Calu3 (cell line): Measurements from ENCODE around the gene RIMBP2. TPM values are rescaled to one million over a fixed set of nuclear protein-coding genes. Genes with fewer than 3 reads are reported as not detected.

Experiments
- BruUV-seq: library from RNA; stranded (reverse); fragments of 400-500 nt; replicated peaks from 2 replicates; lab custom pipeline; 2021; lab: Mats Ljungman, UMichigan
- CTCF ChIA-PET: fragments of 300-600 bp; sonication (Branson Sonifier 250); formaldehyde crosslinking; loops from one replicate; lab custom pipeline; 2022; ENCODE audit warnings: antibody characterized with exemption; lab: Charles Lee
- DNase-seq: peaks from one replicate; pipeline ENCODE4 v3.0.0; 2022
- H3K27ac Mint-ChIP-seq: one replicate; pipeline ENCODE4 v1.8.0; 2022; ENCODE audit warnings: mixed read lengths; ENCODE audit not compliant: unreplicated experiment
- H3K27me3 Mint-ChIP-seq: one replicate; pipeline ENCODE4 v1.8.0; 2022; ENCODE audit warnings: mixed read lengths; ENCODE audit not compliant: unreplicated experiment
- H3K36me3 Mint-ChIP-seq: one replicate; pipeline ENCODE4 v1.8.0; 2022; ENCODE audit warnings: mild to moderate bottlenecking, moderate library complexity, mixed read lengths; ENCODE audit not compliant: insufficient read depth, unreplicated experiment
- H3K4me1 Mint-ChIP-seq: one replicate; pipeline ENCODE4 v1.8.0; 2022; ENCODE audit warnings: mild to moderate bottlenecking, low read depth, mixed read lengths; ENCODE audit not compliant: unreplicated experiment
- H3K4me3 Mint-ChIP-seq: one replicate; pipeline ENCODE4 v1.8.0; 2022; ENCODE audit warnings: mild to moderate bottlenecking, low read depth, moderate library complexity, mixed read lengths; ENCODE audit not compliant: unreplicated experiment
- H3K9me3 Mint-ChIP-seq: one replicate; pipeline ENCODE4 v1.8.0; 2022; ENCODE audit warnings: low read depth, mixed read lengths; ENCODE audit not compliant: unreplicated experiment
- CTCF ChIP-seq: fragments of 200-600 bp; IDR thresholded peaks from one replicate; pipeline ENCODE4 v1.8.0; 2022; ENCODE audit warnings: antibody characterized with exemption; ENCODE audit not compliant: unreplicated experiment
- intact Hi-C: fragments of 100-400 bp; cut with micrococcal nuclease; formaldehyde crosslinking; loops from one replicate; pipeline ENCODE4 v1.10.0; 2022; ENCODE audit not compliant: unreplicated experiment
- total RNA-seq: library from RNA; stranded (reverse); gene quantifications from 2 replicates; pipeline ENCODE4 v1.2.3, GENCODE V29; 2022

The RIMBP2 gene
- total RNA-seq, 1 experiment from 2014 or later = 6.1 TPM

GRCh38 chr12:130494736-130495135 lies 221.4 kb downstream of the RIMBP2 start:
- Mint-ChIP-seq H3K27me3 (no peaks in the 10 kb centered on the region), H3K27ac (no peak overlapping the region), H3K4me3 (no peak overlapping the region), H3K4me1 (no peaks in the 10 kb centered on the region), H3K36me3 (no peaks in the 10 kb centered on the region), H3K9me3 (peaks cover 14% of the 10 kb centered on the region)
- BruUV-seq = no TSS peak
- CTCF ChIA-PET = no interaction called here
- no peak for DNase-seq
- intact Hi-C loops = no loop called here
- TF ChIP-seq CTCF = no peak

- no TSS peak for BruUV-seq
- Mint-ChIP-seq H3K9me3 (peaks cover 13% of the 10 kb centered on the region), H3K4me3 (no peak overlapping the region), H3K36me3 (no peaks in the 10 kb centered on the region), H3K4me1 (no peaks in the 10 kb centered on the region), H3K27me3 (no peaks in the 10 kb centered on the region), H3K27ac (no peak overlapping the region)
- intact Hi-C loops = no loop called here
- CTCF ChIA-PET = no interaction called here
- DNase-seq = no peak
- TF ChIP-seq CTCF = no peak
These were observed 222.1 kb downstream of the RIMBP2 start for GRCh38 chr12:130493951-130494350.

- no TSS peak for BruUV-seq
- no peaks in the 10 kb centered on the region for H3K4me1 Mint-ChIP-seq
- no peaks in the 10 kb centered on the region for H3K27me3 Mint-ChIP-seq
- no peaks in the 10 kb centered on the region for H3K36me3 Mint-ChIP-seq
- CTCF ChIA-PET = no interaction called here
- H3K4me3 Mint-ChIP-seq = no peak overlapping the region
- no peak for TF ChIP-seq CTCF
- H3K27ac Mint-ChIP-seq = no peak overlapping the region
- DNase-seq = no peak
- H3K9me3 Mint-ChIP-seq = peaks cover 10% of the 10 kb centered on the region
- intact Hi-C loops = no loop called here
These were observed 224.4 kb downstream of the RIMBP2 start for GRCh38 chr12:130491421-130492357.

- Mint-ChIP-seq H3K36me3 (no peaks in the 10 kb centered on the region), H3K27me3 (no peaks in the 10 kb centered on the region), H3K27ac (no peak overlapping the region), H3K4me3 (no peak overlapping the region), H3K4me1 (no peaks in the 10 kb centered on the region), H3K9me3 (peaks cover 13% of the 10 kb centered on the region)
- DNase-seq = no peak
- no TSS peak for BruUV-seq
- intact Hi-C loops = no loop called here
- CTCF ChIA-PET = no interaction called here
- TF ChIP-seq CTCF = no peak
These were observed 225.4 kb downstream of the RIMBP2 start for GRCh38 chr12:130490674-130491073.
